ENCODE measurements around the gene C3orf18. TPM values are rescaled to one million over a fixed set of nuclear protein-coding genes. Genes with fewer than 3 reads are reported as not detected.

C3orf18 gene
- total RNA-seq, 2 donors from 2014 or later = 2.1 to 2.8 TPM

DNA sequence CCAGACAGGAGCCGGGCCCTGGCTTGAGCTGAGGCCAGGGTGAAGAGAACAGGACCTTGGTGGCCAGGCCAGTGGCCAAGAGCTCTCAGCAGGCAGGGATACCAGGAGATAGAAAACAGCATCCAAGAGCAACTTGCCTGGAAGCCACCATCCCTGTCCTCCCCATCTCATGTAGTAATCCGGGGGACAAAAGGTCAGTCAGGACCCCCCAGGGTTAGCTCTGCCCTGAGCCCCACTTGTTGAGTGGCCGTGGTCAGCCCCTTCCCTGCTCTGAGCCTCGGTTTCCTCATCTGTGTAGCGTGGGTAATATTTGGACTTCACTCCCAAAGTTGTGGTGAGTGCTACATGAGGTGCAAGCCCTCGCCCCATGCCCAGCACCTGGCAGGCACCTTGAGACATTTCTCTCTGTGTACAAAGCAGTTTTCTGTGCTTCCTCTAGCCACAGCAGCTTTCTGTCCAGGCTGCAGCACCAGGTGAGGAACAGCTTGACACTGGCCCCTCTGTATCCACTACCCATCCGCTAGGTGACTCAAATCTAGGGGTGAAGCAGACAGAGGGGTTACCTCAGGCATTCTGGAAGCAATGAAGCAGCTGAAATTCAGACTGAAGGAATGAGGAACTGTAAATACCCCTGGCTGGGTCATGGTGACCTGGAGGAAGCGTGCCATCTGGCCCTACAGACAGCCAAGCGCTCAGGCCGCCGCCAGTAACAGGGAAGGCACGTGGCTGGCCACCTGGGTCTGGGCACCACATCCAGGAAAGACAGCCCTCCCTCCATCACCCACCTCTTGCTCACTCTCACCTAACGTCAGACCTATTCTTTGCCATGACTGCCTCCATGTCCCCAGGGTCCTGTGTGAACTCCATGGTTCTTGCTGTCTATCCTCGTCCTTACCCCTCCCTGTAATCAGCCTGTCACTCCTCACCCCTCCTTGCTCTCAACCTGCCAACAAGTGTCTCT is 37.4 kb upstream of the C3orf18 start:
- intact Hi-C loops (cut with DNase I, micrococcal nuclease) = no loop called here
- DNase-seq (peak in 1 of 2 donors; percentile 45), ATAC-seq (no peak)

- ATAC-seq (no peak), DNase-seq (no peak)
Measured at GRCh38 chr3:50604110-50604621, 36.6 kb upstream of the C3orf18 start.

DNA sequence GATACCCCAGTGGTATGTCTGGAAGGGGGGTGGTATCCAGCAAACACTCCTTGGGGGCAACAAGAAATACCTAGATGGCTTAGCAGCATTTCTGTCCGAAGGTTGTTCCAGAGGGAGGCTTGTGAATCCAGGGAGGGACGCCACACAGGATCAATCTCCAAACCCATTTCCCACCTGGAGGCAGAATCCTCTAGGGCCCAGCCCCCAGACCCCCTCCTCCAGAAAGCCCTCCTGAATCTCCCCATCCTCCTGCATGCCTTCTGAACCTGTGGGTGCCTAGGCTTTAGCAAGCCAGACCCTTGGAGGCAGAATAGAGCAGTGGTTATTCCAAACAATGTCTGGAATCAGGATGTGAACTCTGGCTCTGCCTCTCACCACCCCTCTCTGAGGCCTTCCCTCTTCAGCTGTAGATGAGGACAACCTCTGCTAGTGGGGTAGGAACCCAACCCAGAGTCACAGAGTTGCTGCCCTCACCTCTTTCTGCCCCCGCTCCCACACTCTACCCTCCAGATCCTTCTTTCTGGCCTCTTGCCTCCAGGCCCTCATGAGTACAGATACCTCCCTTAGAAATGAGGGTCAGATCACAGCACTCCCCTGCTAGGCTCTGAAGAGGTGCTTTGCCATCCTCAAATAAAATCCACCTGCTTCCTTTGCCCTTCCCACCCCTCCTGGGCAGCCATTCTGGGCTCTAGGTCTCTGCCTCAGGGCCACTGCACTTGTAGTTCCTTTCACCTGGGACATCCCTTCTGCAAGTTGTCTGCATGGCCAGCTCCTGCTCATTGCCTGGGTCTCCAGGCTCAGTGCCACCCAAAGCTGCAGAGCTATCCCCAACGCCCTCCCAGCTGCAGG is 35.9 kb upstream of the C3orf18 start:
- intact Hi-C loops (cut with DNase I, micrococcal nuclease) = no loop called here
- DNase-seq = no peak
- no peak for ATAC-seq

More at GRCh38 chr3:50604110-50604621, 36.6 kb upstream of the C3orf18 start:
- intact Hi-C loops (cut with DNase I, micrococcal nuclease) = no loop called here

DNA sequence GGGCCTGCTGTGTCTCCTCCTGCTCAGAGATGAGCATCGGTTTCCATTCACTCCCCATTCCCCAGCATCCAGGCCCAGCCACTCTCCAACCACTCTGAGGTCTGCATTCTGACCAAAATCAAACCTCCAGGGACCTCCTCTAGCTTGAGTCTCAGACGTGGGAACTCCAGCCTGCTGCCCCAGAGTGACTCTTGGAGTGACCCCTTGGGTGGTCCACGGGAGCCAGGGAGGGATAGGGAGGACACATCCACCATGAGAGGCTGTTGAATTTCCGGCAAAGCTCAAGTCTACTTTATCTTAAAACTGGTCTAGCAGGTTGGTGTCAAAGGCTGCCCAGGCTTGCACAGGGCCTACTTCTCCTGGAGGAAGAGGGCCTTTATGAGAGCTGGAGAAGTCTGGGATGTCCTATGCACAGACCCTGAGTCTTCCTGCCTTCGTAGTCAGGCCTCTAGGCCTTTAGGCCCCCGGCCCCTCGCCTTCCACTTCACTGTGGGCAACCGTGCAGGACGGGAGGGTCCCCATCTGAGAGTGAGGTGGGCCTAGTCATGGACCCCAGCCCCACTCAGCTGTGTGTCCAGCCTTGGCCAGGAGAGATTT is 35.1 kb upstream of the C3orf18 start:
- peak; percentile 30 for ATAC-seq
- intact Hi-C loops (cut with DNase I, micrococcal nuclease) = no loop called here
- peak in 1 of 2 donors; percentile 54 for DNase-seq

GRCh38 chr3:50600841-50601591 is 33.5 kb upstream of the C3orf18 start:
- ATAC-seq (peak; percentile 87), DNase-seq (peak; percentile 94 to 98)
- intact Hi-C loops (cut with DNase I, micrococcal nuclease) = no loop called here

DNA sequence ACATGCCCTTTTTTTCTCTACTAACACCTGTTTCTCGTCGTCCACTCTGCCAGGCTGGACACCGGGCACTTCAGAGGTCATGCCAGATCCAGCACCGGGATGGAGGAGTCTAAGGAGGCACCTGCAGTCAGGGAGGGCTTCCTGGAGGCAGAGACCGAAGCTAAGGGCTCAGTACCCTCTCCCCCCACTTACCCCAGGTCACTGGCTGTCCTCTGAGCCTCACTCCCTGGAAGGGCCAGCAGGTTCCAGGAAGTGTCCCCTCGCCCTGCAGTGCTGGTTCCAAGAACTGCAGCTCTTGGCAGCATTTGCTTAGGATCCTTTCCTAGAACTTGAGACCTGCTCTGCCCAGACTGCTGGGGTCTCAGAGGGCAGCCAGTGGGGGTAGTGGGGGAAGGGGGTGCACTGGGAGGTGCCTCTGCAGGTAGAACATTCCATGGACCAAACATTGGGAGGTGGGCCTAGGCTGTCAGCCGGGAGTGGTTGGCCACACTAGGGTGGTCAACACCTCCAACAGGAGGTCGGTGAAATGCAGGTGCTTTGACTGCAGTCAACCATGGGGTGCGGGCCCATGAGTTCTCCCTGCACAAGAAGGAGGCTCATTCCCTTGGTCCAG is 32.7 kb upstream of the C3orf18 start:
- intact Hi-C loops (cut with DNase I, micrococcal nuclease) = no loop called here
- peak in 1 of 2 donors; percentile 48 for DNase-seq
- ATAC-seq = no peak

- no peak for ATAC-seq
Measured at GRCh38 chr3:50599716-50600118, 32.2 kb upstream of the C3orf18 start.

GRCh38 chr3:50599115-50599715 is 31.7 kb upstream of the C3orf18 start:
- intact Hi-C loops (cut with DNase I, micrococcal nuclease) = no loop called here
- ATAC-seq = no peak
- no peak for DNase-seq

More at GRCh38 chr3:50599716-50600118, 32.2 kb upstream of the C3orf18 start:
- DNase-seq = no peak
- intact Hi-C loops (cut with DNase I, micrococcal nuclease) = no loop called here

DNA sequence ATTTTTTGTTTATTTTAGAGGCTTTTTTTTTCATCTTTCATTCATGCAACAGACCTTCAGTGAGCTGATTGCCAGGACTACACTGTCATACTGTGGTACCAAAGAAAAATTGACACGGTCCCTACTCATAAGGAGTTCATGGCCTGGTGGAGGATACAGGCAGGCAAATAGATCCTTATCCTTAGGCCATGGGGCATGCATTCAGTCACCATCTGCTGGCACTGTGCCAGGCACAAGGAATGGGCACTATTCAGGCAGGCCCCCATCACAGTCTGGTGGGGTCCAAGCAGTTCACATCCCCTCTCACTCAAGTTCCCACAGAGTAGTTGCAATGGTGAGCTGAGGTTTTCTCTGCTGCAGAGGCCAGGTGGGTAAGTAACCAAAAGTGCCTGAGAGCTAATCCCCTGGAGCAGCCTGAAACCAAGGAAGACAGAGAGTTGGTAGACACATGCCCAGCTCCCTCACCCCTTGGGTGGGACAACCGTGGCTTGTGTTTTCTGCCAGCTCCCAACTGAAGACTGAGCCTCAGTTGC is 26.8 kb upstream of the C3orf18 start:
- ATAC-seq = no peak
- intact Hi-C loops (cut with DNase I, micrococcal nuclease) = no loop called here

DNA sequence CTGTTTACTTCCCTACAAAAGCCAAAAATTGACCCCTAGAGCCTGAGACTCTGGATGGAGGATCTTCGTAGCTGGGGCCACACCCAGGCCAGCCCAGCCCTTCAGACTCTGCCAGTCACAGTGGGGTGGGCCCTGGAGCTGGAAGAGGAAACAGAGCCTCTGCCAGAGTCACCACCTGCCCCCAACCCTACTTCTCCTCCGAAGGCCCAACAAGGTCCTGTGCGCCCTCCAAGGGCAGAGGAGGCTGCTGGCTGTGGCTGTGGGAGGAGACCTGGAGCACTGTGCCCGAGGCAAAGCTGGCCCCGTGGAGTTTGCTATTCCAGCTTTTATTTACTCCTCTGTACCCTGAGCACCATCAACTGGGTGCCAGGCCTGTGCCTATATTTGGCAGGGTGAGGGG is 25.0 kb upstream of the C3orf18 start:
- DNase-seq = peak in 1 of 2 donors; percentile 49
- ATAC-seq = peak; percentile 82
- intact Hi-C loops (cut with DNase I, micrococcal nuclease) = no loop called here

More for the DNA sequence above, 26.8 kb upstream of the C3orf18 start:
- DNase-seq = no peak

GRCh38 chr3:50591196-50591741 is 23.7 kb upstream of the C3orf18 start:
- DNase-seq (no peak), ATAC-seq (no peak)
- intact Hi-C loops (cut with DNase I, micrococcal nuclease) = no loop called here

DNA sequence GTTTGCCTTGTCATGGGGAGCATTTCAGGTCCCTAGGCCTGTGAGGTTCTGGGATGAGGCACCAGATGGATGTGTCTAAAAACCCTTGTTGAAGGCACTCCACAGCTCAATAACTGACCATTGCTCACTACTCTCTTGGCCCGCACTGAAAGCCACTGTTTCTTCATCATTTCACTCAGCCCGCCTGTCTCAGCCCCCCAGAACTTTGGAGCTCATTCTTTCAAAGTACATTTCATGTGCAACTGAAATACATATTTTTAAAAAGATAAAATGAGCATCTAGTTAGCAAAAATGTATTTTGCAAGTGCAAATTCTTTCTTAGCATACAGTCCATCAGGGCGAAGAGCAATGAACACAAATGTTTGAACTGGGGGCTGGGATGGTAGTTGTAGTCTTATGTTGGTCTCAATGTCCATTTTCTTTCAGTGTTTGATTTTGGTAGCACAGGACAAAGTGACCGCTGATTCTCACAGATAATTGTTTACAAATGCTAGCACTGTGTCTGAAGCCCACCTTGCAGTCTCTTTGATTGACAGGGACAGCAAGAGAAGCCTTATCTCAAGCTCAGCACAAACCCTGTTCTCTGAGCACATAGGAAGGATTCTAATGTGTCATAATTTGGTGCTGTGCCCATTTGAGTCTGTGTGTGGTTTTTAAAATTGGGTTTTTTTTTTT is 21.3 kb upstream of the C3orf18 start:
- DNase-seq (no peak), ATAC-seq (no peak)
- intact Hi-C loops (cut with DNase I, micrococcal nuclease) = no loop called here

GRCh38 chr3:50587806-50588758 is 20.5 kb upstream of the C3orf18 start:
- intact Hi-C loops (cut with DNase I, micrococcal nuclease) = no loop called here
- ATAC-seq (no peak), DNase-seq (no peak)

- ATAC-seq (no peak), DNase-seq (no peak)
- intact Hi-C loops (cut with DNase I, micrococcal nuclease) = no loop called here
Measured at GRCh38 chr3:50587373-50587772, 19.8 kb upstream of the C3orf18 start.

GRCh38 chr3:50586763-50587070 is 19.2 kb upstream of the C3orf18 start:
- intact Hi-C loops (cut with DNase I, micrococcal nuclease) = no loop called here
- ATAC-seq (no peak), DNase-seq (no peak)

All from left colon (tissue), 2 donors.